Colonic mucosa (tissue), 4 donors: ENCODE data around the gene MAPK11. TPM values are rescaled to one million over a fixed set of nuclear protein-coding genes. Genes with fewer than 3 reads are reported as not detected.

ENCODE experiments used
- DNase-seq: peaks from one replicate; pipeline ENCODE4 v3.0.0-alpha.2; 2020
- H3K27ac ChIP-seq: fragments of 200-600 bp; one replicate; pipeline ENCODE4 v1.8.0; 2021
- H3K27me3 ChIP-seq: fragments of 200-600 bp; one replicate; pipeline ENCODE4 v1.8.0; 2021
- H3K36me3 ChIP-seq: fragments of 200-600 bp; one replicate; pipeline ENCODE4 v1.8.0; 2021
- H3K4me1 ChIP-seq: fragments of 200-600 bp; one replicate; pipeline ENCODE4 v1.8.0; 2021; ENCODE audit warnings: mild to moderate bottlenecking
- H3K4me3 ChIP-seq: fragments of 200-600 bp; one replicate; pipeline ENCODE4 v1.8.0; 2021
- H3K9ac ChIP-seq, 2 donors: one replicate each; pipeline ENCODE4 v1.7.0; 2013; ENCODE audit warnings: control low read depth in 2 of 2, low read depth in 2 of 2, low read length in 2 of 2
- H3K9me3 ChIP-seq: fragments of 200-600 bp; one replicate; pipeline ENCODE4 v1.8.0; 2021
- intact Hi-C: fragments of 100-400 bp; cut with DNase I; formaldehyde crosslinking; loops from one replicate; pipeline ENCODE4 v1.14.1; 2022
- total RNA-seq, 2 donors: library from RNA; stranded (reverse); fragmentation: NEBNext Ultra II Directional in 1 of 2; extraction: Animal tissue kit (Norgen Biotek cat#: 25700) in 1 of 2; gene quantifications; one replicate each; pipeline ENCODE4 v1.2.1, GENCODE V29; 2021
- TF ChIP-seq, protein P1 (sequence below): fragments of 200-600 bp; IDR thresholded peaks from one replicate; pipeline ENCODE4 v1.8.0; 2022; ENCODE audit warnings: antibody characterized with exemption, mild to moderate bottlenecking
- donor health status: healthy.
- donor health status: DM: no; HTN: no; CAD: no.
- donor health status: DM: no; HTN: no; CAD: no.

The MAPK11 gene
- total RNA-seq, 2 donors from 2014 or later: 1.3 to 1.9 TPM

DNA sequence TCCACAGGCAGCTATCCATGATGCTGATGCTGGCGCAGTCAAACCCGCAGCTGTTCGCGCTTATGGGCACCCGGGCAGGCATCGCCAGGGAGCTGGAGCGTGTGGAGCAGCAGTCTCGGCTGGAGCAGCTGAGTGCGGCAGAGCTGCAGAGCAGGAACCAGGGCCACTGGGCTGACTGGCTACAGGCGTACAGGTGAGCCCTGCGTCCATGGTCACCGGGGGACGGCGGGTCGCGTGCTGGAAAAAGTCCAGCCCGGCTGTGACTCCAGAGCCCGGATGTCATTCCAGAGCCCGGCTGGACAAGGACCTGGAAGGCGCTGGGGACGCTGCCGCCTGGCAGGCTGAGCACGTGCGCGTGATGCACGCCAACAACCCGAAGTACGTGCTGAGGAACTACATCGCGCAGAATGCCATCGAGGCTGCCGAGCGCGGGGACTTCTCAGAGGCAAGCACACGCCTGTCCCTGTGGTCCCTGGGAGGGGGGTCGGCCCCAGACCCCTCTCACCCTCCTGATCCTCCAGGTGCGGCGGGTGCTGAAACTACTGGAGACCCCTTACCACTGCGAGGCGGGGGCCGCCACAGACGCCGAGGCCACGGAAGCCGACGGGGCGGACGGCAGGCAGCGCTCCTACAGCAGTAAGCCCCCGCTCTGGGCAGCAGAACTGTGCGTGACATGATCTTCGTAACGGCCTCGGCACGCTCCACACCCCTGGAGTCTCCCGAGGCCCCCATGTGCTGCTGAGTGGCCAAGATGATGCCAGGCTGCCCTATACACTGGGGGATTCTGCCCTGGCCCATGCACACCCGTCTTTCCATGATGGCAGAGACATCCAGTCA lies 53.3 kb downstream of the MAPK11 start:
- Histone ChIP-seq H3K4me1 (no peaks in the 10 kb centered on the region), H3K9me3 (no peaks in the 10 kb centered on the region), H3K36me3 (peaks cover 6% of the 10 kb centered on the region), H3K4me3 (no peak overlapping the region), H3K27me3 (no peaks in the 10 kb centered on the region), H3K27ac (no peak overlapping the region), H3K9ac (no peak overlapping the region)
- TF ChIP-seq, protein P1, sequence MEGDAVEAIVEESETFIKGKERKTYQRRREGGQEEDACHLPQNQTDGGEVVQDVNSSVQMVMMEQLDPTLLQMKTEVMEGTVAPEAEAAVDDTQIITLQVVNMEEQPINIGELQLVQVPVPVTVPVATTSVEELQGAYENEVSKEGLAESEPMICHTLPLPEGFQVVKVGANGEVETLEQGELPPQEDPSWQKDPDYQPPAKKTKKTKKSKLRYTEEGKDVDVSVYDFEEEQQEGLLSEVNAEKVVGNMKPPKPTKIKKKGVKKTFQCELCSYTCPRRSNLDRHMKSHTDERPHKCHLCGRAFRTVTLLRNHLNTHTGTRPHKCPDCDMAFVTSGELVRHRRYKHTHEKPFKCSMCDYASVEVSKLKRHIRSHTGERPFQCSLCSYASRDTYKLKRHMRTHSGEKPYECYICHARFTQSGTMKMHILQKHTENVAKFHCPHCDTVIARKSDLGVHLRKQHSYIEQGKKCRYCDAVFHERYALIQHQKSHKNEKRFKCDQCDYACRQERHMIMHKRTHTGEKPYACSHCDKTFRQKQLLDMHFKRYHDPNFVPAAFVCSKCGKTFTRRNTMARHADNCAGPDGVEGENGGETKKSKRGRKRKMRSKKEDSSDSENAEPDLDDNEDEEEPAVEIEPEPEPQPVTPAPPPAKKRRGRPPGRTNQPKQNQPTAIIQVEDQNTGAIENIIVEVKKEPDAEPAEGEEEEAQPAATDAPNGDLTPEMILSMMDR: no peak
- no peak for DNase-seq
- intact Hi-C loops: no loop called here

DNA sequence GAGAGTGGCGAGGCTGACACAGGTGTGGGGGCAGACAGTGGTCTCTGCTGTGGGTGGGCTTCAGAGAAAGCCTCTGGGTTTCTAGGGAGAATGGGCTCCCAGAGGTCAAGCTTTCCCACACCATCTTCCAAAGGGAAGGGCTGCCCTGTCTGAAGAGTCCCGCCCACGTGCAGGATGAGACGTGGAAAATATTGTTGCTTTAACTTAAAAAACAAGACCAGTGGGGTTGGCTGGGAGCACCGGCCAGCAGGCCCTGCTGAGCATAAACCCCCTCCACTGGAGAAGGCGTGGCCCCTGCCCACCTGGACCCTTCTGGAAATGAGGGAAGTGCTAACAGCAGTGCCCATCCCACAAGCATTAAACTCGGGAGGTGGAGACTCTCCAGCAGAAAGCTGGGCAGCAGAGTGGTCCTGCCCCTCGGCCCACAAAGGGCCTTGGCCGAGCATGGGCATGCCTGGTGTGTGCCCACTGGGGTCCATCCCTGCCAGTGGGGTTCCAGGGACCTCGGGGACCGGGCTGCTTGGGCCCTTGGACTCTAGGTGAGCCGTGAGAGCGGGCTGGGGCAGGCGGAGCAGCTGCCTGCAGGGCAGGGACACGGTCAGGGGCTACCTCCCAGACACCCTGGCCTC lies 54.0 kb downstream of the MAPK11 start:
- TF ChIP-seq, protein P1: no peak
- intact Hi-C loops: no loop called here
- peaks cover 6% of the 10 kb centered on the region for H3K36me3 ChIP-seq
- no peak overlapping the region for H3K4me3 ChIP-seq
- H3K9me3 ChIP-seq: no peaks in the 10 kb centered on the region
- DNase-seq: no peak
- H3K9ac ChIP-seq: no peak overlapping the region
- no peaks in the 10 kb centered on the region for H3K4me1 ChIP-seq
- H3K27ac ChIP-seq: no peak overlapping the region
- no peaks in the 10 kb centered on the region for H3K27me3 ChIP-seq

DNA sequence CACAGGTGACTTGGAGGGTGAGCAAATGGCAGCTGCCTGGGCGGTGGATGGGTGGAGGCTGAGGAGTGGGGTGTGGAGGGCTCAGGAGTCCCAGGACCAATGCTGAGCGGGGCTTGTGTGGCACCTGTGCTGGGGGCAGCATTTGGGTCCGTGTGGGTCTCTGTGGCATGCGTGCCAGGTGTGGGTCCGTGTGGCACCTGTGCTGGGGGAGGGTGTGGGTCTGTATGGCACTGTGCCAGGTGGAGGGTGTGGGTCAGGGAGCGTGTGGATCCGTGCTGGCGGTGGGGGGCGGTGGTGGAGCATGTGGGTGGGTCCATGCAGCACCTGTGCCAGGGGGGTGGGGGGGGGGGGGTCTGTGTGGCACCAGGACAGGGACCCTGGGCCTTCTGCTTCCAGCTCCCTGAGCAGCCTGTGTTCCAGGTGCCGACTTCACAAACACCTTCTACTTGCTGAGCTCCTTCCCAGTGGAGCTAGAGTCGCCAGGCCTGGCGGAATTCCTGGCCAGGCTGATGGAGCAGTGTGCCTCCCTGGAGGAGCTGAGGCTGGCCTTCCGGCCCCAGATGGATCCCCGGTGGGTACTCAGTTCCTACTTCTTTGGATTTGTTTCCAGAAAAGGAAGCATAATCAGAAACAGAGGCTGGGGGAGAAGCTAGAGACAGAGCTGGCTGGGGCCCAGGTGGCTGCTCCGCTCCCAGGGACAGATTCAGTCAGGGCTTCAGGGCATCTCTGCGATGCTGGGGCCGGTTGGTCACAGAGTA lies 54.7 kb downstream of the MAPK11 start:
- H3K4me1 ChIP-seq: no peaks in the 10 kb centered on the region
- DNase-seq: no peak
- H3K9me3 ChIP-seq: no peaks in the 10 kb centered on the region
- no peak overlapping the region for H3K27ac ChIP-seq
- TF ChIP-seq, protein P1: no peak
- no peak overlapping the region for H3K4me3 ChIP-seq
- no peaks in the 10 kb centered on the region for H3K27me3 ChIP-seq
- H3K36me3 ChIP-seq: peaks cover 10% of the 10 kb centered on the region
- H3K9ac ChIP-seq: no peak overlapping the region
- intact Hi-C loops: loop anchor here (2.0 kb wide), 1 partner anchor 61 kb away; no protein-coding TSS in a partner anchor

Other genes starting within 250 kb of the MAPK11 start
- gene TTLL8, start 212.1 kb downstream of the MAPK11 start, total RNA-seq: not detected
- gene MLC1, start 185.0 kb downstream of the MAPK11 start, total RNA-seq: not detected
- under 1 TPM; 0.27 to 0.50 TPM for gene MOV10L1, start 180.4 kb downstream of the MAPK11 start, total RNA-seq
- gene PANX2, start 99.6 kb downstream of the MAPK11 start, total RNA-seq: not detected
- gene TRABD, start 84.5 kb downstream of the MAPK11 start, total RNA-seq: 100 to 1,000 TPM in 1 of 2 donors, 10 to 100 TPM in 1; 43.6 to 116 TPM
- 10 to 100 TPM; 29.1 to 36.9 TPM for gene SELENOO, start 69.4 kb downstream of the MAPK11 start, total RNA-seq
- gene TUBGCP6, start 25.4 kb downstream of the MAPK11 start, total RNA-seq: 10 to 100 TPM; 19.2 to 33.4 TPM
- gene HDAC10, start 19.1 kb downstream of the MAPK11 start, total RNA-seq: 10 to 100 TPM; 40.5 to 59.1 TPM
- 1 to 10 TPM; 2.0 to 2.6 TPM for gene MAPK12, start 8.7 kb downstream of the MAPK11 start, total RNA-seq
- 100 to 1,000 TPM; 270 to 339 TPM for gene PLXNB2, start 37.3 kb upstream of the MAPK11 start, total RNA-seq
- gene DENND6B, start 56.6 kb upstream of the MAPK11 start, total RNA-seq: 1 to 10 TPM; 2.4 to 4.0 TPM
- 10 to 100 TPM; 34.1 to 55.9 TPM for gene PPP6R2, start 72.9 kb upstream of the MAPK11 start, total RNA-seq
- 100 to 1,000 TPM in 1 of 2 donors, 10 to 100 TPM in 1; 68.3 to 101 TPM for gene SBF1, start 204.7 kb upstream of the MAPK11 start, total RNA-seq
- gene ADM2, start 211.2 kb upstream of the MAPK11 start, total RNA-seq: 1 to 10 TPM; 4.4 to 5.1 TPM
- gene MIOX, start 216.5 kb upstream of the MAPK11 start, total RNA-seq: not detected
- 10 to 100 TPM; 51.1 to 60.0 TPM for gene LMF2, start 237.3 kb upstream of the MAPK11 start, total RNA-seq
- gene NCAPH2, start 237.8 kb upstream of the MAPK11 start, total RNA-seq: 10 to 100 TPM; 27.4 to 71.5 TPM